ENCODE data around the gene BUD31.
A peak's percentile ranks its signal among the peaks of the same experiment; 100 is the strongest.

BUD31 gene

GRCh38 chr7:99438573-99439480 is 30.1 kb downstream of the BUD31 start, which contains the start of the genes CPSF4 and PTCD1:
TSS of gene CPSF4 (plus strand) at chr7:99438943. CDS start at chr7:99439083, 140 bp downstream.
TSS of gene PTCD1 (minus strand) at chr7:99438798. CDS start at chr7:99435242, 3,556 bp downstream.
- TF ChIP-seq CTCF (IDR thresholded peaks at IDR 0.05) (no peak), ZFX (IDR thresholded peaks at IDR 0.05; ENCODE audit: borderline replicate concordance) (no peak)
- H3K27ac ChIP-seq, result peak within 1 kb of the TSS; percentile 99

GRCh38 chr7:99440195-99440594 is 31.4 kb downstream of the BUD31 start:
- peak overlapping the region; percentile 99 for H3K27ac ChIP-seq

GRCh38 chr7:99446096-99446495 is 37.3 kb downstream of the BUD31 start:
- peak overlapping the region; percentile 22; the same call in 1 of the 2 replicates for H3K27ac ChIP-seq
- TF ChIP-seq ZFX (IDR thresholded peaks at IDR 0.05; ENCODE audit: borderline replicate concordance), result no peak
- no peak for TF ChIP-seq CTCF (IDR thresholded peaks at IDR 0.05)

More at GRCh38 chr7:99440195-99440594, 31.4 kb downstream of the BUD31 start:
- no peak for TF ChIP-seq CTCF (IDR thresholded peaks at IDR 0.05)
- TF ChIP-seq ZFX (IDR thresholded peaks at IDR 0.05; ENCODE audit: borderline replicate concordance), result no peak

GRCh38 chr7:99447943-99448342 is 39.2 kb downstream of the BUD31 start:
- H3K27ac ChIP-seq, result no peak overlapping the region
- peak; percentile 75 for TF ChIP-seq CTCF (IDR thresholded peaks at IDR 0.05)
- TF ChIP-seq ZFX (IDR thresholded peaks at IDR 0.05; ENCODE audit: borderline replicate concordance), result no peak

- no peak for TF ChIP-seq CTCF (IDR thresholded peaks at IDR 0.05)
- no peak for TF ChIP-seq ZFX (IDR thresholded peaks at IDR 0.05; ENCODE audit: borderline replicate concordance)
- no peak overlapping the region for H3K27ac ChIP-seq
Measured at GRCh38 chr7:99448855-99449254, 40.1 kb downstream of the BUD31 start.

GRCh38 chr7:99449326-99449725 is 40.6 kb downstream of the BUD31 start:
- H3K27ac ChIP-seq, result no peak overlapping the region; the same call in 1 of the 2 replicates
- TF ChIP-seq CTCF (IDR thresholded peaks at IDR 0.05), result no peak

GRCh38 chr7:99451936-99452335 is 43.2 kb downstream of the BUD31 start:
- TF ChIP-seq CTCF (IDR thresholded peaks at IDR 0.05), result no peak
- TF ChIP-seq ZFX (IDR thresholded peaks at IDR 0.05; ENCODE audit: borderline replicate concordance), result no peak
- peak overlapping the region; percentile 98 for H3K27ac ChIP-seq
